HG02852 (cell line): Measurements from ENCODE around the gene CFAP119.
"Not testable (repeated sequence)": the region's sequence is repeated elsewhere in the genome, so short reads cannot be mapped to it uniquely, and the experiment has no call there.

Experiments used
- ATAC-seq: cut with Tn5 transposase; IDR thresholded peaks from one replicate; pipeline ENCODE4 v1.9.1; 2021; ENCODE audit warnings: mild to moderate bottlenecking, moderate library complexity; ENCODE audit not compliant: unreplicated experiment

The CFAP119 gene

DNA sequence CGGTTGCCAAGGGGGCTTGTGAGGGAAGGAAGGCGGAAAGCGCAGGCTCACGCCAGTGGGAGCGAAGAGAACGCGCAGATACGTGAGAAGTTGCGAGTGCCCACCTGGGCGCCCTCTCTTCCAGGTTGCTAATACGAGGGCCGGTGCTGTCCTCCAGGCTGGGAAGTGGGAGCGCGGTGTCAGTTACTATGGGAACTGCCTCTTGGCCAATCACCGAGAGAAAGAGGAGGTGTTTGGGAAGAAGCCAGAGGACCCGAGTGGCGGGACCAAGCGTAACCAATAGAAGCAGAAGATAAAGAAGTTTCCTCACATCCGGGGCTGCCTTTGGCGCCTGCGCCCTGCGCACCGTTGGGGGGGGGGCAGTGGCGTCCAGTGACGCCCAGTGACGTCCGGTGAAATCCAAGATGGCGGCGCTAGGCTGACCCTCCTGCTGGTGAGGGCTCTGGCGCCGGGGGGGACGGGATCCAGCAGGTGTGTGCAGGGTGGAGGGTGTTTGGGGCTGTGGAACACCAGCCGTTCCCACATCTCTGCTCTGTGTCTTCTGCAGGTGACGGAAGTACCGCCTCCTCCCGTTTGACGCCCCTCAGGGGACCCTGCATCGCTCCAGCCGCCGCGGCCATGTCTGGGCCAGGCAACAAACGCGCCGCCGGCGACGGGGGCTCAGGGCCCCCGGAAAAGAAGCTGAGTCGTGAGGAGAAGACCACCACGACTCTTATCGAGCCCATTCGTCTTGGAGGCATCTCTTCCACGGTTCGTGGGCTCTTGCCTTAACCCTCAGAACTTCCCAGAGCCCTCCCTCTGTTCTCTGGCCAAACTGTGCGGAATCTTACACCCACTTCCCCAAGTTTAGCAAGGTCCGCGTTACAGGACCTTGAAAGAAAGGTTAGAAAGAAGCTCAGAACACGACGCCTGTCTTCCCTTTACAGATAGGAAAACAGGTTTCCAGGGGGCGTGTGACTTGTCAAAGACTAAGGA, at the start of gene CFAP119, which contains the start of gene RNF40:
CFAP119 (minus strand) TSS at position 135 of the 975 bp plus-strand sequence. CDS start 314 bp downstream, outside the sequence.
RNF40 (plus strand) TSS at position 395 of the 975 bp plus-strand sequence; CDS start at position 619, 224 bp downstream.
- peak; percentile 87 for ATAC-seq

GRCh38 chr16:30809675-30810074, 47.8 kb upstream of the CFAP119 start:
- not testable (repeated sequence) for ATAC-seq

DNA sequence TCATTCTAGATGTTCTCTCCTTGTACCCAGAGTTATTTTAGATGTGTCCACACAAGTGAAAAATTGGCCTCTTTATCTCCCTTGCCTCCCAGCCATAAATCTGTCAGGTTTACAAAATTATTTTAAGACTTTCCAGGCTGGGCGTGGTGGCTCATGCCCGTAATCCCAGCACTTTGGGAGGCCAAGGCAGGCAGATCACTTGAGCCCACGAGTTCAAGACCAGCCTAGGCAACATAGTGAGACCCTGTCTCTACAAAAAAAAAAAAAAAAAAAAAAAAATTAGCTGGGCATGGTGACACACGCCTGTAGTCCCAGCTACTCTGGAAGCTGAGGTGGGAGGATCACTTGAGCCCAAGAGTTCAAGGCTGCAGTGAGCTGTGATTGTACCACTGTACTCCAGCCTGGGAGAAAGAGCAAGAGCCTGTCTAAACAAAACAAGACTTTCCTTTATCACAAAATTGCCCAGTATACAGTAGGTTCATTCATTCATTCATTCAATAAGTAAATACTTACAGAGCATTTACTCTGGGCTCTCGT, 47.1 kb upstream of the CFAP119 start:
- not testable (repeated sequence) for ATAC-seq

GRCh38 chr16:30808146-30808545, 46.3 kb upstream of the CFAP119 start:
- ATAC-seq = no peak

GRCh38 chr16:30805370-30806169, 43.7 kb upstream of the CFAP119 start:
- no peak for ATAC-seq

DNA sequence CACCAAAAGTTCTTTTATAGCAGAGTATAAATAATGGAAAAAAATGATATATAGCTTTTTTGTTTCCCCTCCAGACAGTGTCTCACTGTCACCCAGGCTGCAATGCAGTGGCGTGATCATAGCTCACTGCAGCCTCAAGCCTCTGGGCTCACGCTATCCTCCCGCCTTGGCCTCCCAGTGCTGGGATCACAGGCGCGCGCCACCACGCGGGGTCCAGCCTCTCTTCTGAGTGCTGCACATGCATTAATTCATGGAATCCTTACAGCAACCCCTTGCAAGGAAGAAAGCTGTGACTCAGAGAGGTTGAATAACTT, 43.2 kb upstream of the CFAP119 start:
- ATAC-seq = no peak

GRCh38 chr16:30802936-30803335, 41.1 kb upstream of the CFAP119 start:
- ATAC-seq = no peak

GRCh38 chr16:30797670-30798309, 35.9 kb upstream of the CFAP119 start:
- no peak for ATAC-seq

DNA sequence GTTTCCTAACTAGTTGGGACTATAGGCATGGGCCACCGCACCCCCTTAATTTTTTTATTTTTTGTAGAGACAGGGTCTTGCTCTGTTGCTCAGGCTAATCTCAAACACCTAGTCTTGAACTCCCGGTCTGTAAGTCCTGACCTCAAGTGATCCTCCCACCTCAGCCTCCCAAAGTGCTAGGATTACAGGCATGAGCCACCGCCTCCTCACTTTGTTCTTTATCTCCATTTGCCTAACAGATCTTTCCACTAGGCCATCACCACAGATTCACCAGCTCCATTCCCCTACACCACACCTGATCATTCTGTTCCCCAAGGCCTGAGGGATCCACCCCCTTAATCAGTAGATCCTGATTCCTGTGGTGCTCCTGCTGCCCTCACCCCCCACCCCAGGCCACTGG, 32.8 kb upstream of the CFAP119 start:
- no peak for ATAC-seq

GRCh38 chr16:30793508-30794069, 31.7 kb upstream of the CFAP119 start:
- no peak for ATAC-seq

DNA sequence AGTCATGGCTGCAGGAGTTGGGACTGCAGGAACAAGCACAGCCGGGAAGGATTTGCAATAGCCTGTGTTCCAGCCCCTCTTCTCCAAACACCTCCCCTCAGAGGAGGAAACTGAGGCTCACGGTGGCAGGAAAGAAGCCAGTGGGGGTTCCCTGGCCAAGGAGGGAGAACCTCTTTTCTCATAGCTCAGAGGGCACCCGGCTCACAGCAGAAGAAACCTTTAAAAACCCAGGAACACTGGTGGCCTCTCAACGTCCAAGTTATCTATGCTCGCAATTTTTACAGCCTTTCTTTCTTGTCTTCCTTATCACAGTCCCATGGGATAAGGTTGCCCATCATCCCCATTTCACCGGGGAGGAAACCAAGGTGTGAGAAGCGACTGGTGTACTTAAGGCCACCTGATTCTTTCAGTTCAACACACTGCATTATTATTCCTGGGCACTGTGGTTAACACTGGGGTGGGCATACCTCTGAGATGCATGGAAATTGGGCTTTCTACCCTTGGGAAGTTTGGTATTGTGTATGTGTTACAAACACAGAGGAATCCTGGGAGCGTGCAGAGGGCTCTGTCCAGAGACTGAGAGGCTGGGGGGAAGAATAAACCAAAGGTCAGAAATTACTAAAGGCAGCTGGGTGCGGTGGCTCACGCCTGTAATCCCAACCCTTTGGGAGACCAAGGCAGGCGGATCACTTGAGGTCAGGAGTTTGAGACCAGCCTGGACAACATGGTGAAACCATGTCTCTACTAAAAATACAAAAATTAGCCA, 25.9 kb upstream of the CFAP119 start:
- ATAC-seq = no peak

DNA sequence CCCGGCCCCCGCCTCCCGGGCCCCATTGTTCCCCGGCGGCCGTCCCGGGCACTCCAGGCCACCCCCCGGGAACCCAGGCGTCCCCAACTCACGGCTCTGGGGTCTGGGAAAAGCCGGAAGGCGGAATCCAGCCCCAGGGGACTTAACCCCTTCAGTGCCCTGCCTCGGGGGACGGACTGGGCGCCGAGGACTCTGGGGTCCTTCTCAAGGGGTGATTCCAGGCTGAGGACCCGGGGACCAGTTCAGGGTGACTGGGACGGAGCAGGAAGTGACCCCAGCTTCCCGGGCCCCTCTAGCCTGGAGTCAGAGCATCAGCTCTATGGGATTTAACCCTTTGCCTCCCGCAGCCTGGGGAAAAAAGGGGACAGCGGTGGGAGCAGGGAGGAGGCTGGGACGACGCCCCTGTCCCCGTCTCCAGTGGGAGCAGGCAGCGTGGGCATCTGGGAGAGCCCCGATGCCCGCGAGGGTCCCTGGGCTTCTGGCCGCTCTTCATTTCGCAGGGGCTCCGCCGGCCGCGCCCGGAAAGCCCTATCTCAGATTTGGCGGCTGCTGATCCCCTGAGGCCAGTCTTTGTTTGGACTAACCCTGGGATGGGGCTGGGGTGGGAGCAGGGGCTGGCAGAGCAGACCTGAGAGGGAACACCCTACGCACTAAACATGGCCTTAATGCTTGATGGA, 25.2 kb upstream of the CFAP119 start, which contains the start of gene ZNF629:
ZNF629 (minus strand) TSS at position 270 of the 677 bp plus-strand sequence. CDS start 2,723 bp downstream, outside the sequence.
- no peak for ATAC-seq

DNA sequence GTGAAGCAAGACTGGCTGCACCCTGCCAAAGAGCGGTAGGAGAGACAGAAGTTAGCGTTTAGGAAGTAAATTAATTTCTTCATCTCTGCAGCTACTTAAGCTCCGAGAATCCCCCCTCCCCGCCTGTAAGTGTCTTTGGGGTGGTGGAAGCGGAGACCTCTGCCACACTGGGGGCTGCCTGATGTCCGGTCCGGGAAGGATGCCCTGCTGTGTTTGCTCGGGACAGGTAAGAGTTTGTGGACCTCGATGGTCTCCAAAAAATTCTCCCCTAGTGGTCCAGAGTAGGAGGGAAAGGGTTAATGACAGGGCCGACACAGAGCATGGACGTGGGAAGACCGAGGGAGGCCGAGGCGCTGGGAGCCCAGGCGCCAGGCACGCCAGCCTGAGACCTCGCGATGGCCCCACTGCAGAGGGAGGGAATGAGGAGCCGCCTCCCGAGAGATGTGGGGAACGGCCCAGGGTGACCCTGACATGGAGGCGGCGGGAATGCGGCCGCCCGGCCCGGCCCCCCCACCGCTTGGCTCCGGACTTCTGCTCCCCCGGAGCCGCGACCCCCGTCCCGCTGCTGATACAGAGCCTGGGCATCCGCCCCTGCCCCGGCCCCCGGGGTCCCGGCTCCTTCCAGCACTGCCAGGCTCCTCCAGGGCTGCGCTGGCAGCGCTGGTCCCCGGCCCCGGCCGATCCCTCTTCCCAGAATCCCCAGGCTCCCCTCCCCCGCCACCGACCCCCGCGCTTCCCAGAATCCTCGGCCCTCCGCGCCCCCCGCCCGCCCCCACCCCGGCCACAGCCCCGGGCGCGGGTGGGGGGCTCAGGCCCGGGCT, 24.5 kb upstream of the CFAP119 start:
- no peak for ATAC-seq

- ATAC-seq = no peak
Measured at GRCh38 chr16:30785126-30786106, 23.6 kb upstream of the CFAP119 start.

- no peak for ATAC-seq
Measured at GRCh38 chr16:30784215-30784614, 22.4 kb upstream of the CFAP119 start.

- ATAC-seq = no peak
Measured at GRCh38 chr16:30783280-30784109, 21.6 kb upstream of the CFAP119 start.
